Measurements from ENCODE around the gene LRRC4B. TPM values are rescaled to one million over a fixed set of nuclear protein-coding genes. Genes with fewer than 3 reads are reported as not detected.

LRRC4B gene
- total and polyA plus RNA-seq, 2 of the 13 experiments (the other 11 are each of a cell fraction or from before 2014, with no cell fraction given), result not detected

DNA sequence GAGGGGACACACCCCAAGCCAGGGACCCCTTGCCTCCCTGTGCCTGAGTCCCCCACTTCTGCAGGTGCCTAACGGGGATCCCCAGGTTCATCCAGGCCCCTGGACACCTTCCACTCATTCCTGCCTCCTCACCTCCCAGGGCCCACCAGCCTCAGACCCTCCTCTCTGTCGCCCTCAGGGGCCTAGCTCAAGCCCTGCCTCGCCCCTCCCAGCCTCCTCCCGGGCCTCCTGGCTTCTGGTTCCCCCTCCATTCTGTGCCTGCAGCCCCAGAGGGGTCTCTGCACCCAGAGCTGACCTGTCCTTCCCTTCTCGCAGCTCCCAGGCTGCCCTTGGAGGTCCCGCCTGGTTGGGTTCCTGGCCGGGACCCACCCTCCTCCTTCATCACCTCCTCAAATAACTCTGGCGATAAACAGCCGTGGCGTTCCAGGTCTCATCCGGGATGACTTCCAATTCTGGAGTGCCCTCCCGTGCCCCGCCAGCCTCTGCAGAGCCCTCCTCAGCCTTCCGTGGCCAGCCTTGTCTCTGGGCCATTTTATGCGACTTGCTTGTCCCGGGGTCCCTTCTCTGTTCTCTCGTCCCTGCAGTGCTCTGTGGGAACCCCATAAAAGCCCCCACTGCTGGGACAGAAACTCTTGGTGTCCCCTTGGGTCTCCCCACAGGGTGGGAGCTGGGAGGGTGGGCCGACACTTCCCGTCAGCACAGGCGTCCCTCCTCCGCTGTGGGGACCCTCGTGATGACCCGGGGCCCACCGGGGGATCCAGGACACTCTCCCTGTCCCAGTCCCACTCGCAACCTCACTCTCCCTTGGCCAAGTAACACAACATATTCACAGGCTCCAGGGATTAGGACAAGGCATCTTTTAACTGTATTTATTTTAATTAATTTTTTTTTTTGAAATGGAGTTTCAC, 66.4 kb downstream of the LRRC4B start:
- Histone ChIP-seq H3K27me3 (ENCODE audit: control insufficient read depth in 1 of 2, insufficient read depth in 2 of 2, low read length in 2 of 2) (peaks cover 1 to 7% of the 10 kb centered on the region in 2 experiments; a peak in 4 of 5 replicates), H3K9ac (ENCODE audit: insufficient read depth, low read depth, low read length) (no peak overlapping the region), H3K27ac (ENCODE audit: extremely low read length, insufficient read depth, low read length) (no peak overlapping the region), H3K4me1 (ENCODE audit: insufficient read depth, low read length) (peaks cover 4% of the 10 kb centered on the region), H3K79me2 (ENCODE audit: insufficient read depth, low read length) (no peaks in the 10 kb centered on the region), H3K4me3 (replicated peaks in 1 of 3; ENCODE audit: insufficient read depth in 1 of 3, low read depth in 2 of 3, low read length in 3 of 3) (no peak overlapping the region), H4K20me1 (ENCODE audit: insufficient read depth, low read length) (no peaks in the 10 kb centered on the region), H3K36me3 (replicated peaks in 1 of 2; ENCODE audit: control insufficient read depth in 1 of 2, insufficient read depth in 2 of 2, low read length in 2 of 2) (no peaks in the 10 kb centered on the region), H3K9me3 (ENCODE audit: low read length) (no peaks in the 10 kb centered on the region), H3K4me2 (ENCODE audit: low read depth, low read length) (no peak overlapping the region), H2AFZ (ENCODE audit: low read length) (no peak overlapping the region)
- 37% methylated on average over 23 of the region's 25 CpGs for WGBS (ENCODE audit: low lambda C conversion rate)
- DNase-seq (ENCODE audit: low spot score) (no peak), FAIRE-seq (no peak), ATAC-seq (no peak)
- ChIA-PET CTCF (ENCODE audit: low intra/inter-chr PET ratio, low total read pairs) (no interaction called here), POLR2A (no interaction called here)
- no TSS peak for BruUV-seq (replicated peaks)
- in situ Hi-C loops (cut with HindIII; ENCODE audit: extremely low pct_ligation_motif_present, low pct_unique_long_range_greater_than_20kb) (no loop called here), intact Hi-C loops (cut with micrococcal nuclease; ENCODE audit: unreplicated experiment) (no loop called here)
- TF ChIP-seq E2F5 (CRISPR knock-in tag; conservative IDR thresholded peaks at IDR 0.05) (no peak), ZNF572 (CRISPR knock-in tag; IDR thresholded peaks at IDR 0.05) (no peak), ZNF232 (CRISPR knock-in tag; IDR thresholded peaks at IDR 0.05; ENCODE audit: borderline replicate concordance) (no peak), ATF7-NPFF (CRISPR knock-in tag; IDR thresholded peaks at IDR 0.05; ENCODE audit: low read depth) (no peak), NFYC (CRISPR knock-in tag; IDR thresholded peaks at IDR 0.05) (no peak), ZNF607 (CRISPR knock-in tag; IDR thresholded peaks at IDR 0.05; ENCODE audit: borderline replicate concordance) (no peak), NFKBIZ (CRISPR knock-in tag; IDR thresholded peaks at IDR 0.05) (no peak), AGO2 (optimal IDR thresholded peaks at IDR 0.05; ENCODE audit: low read depth, low read length) (no peak), HNF4G (IDR thresholded peaks at IDR 0.05; ENCODE audit: borderline replicate concordance, low read depth, low read length) (no peak), HNF4G (CRISPR knock-in tag; IDR thresholded peaks at IDR 0.05; ENCODE audit: borderline replicate concordance, low read depth) (no peak), TSC22D2 (CRISPR knock-in tag; IDR thresholded peaks at IDR 0.05; ENCODE audit: borderline replicate concordance) (no peak), NAIF1 (CRISPR knock-in tag; IDR thresholded peaks at IDR 0.05; ENCODE audit: borderline replicate concordance) (no peak), ZNF75D (CRISPR knock-in tag; IDR thresholded peaks at IDR 0.05; ENCODE audit: borderline replicate concordance) (no peak), ZNF720 (CRISPR knock-in tag; IDR thresholded peaks at IDR 0.05) (no peak), SYNCRIP (IDR thresholded peaks at IDR 0.05; ENCODE audit: insufficient read depth, low read depth, low read length) (no peak)
- TF ChIP-seq, protein P1, sequence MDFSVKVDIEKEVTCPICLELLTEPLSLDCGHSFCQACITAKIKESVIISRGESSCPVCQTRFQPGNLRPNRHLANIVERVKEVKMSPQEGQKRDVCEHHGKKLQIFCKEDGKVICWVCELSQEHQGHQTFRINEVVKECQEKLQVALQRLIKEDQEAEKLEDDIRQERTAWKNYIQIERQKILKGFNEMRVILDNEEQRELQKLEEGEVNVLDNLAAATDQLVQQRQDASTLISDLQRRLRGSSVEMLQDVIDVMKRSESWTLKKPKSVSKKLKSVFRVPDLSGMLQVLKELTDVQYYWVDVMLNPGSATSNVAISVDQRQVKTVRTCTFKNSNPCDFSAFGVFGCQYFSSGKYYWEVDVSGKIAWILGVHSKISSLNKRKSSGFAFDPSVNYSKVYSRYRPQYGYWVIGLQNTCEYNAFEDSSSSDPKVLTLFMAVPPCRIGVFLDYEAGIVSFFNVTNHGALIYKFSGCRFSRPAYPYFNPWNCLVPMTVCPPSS (IDR thresholded peaks at IDR 0.05), result no peak
- TF ChIP-seq, protein P2, sequence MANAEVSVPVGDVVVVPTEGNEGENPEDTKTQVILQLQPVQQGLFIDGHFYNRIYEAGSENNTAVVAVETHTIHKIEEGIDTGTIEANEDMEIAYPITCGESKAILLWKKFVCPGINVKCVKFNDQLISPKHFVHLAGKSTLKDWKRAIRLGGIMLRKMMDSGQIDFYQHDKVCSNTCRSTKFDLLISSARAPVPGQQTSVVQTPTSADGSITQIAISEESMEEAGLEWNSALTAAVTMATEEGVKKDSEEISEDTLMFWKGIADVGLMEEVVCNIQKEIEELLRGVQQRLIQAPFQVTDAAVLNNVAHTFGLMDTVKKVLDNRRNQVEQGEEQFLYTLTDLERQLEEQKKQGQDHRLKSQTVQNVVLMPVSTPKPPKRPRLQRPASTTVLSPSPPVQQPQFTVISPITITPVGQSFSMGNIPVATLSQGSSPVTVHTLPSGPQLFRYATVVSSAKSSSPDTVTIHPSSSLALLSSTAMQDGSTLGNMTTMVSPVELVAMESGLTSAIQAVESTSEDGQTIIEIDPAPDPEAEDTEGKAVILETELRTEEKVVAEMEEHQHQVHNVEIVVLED (CRISPR knock-in tag; IDR thresholded peaks at IDR 0.05; ENCODE audit: borderline replicate concordance), result no peak
- TF ChIP-seq, protein P3, sequence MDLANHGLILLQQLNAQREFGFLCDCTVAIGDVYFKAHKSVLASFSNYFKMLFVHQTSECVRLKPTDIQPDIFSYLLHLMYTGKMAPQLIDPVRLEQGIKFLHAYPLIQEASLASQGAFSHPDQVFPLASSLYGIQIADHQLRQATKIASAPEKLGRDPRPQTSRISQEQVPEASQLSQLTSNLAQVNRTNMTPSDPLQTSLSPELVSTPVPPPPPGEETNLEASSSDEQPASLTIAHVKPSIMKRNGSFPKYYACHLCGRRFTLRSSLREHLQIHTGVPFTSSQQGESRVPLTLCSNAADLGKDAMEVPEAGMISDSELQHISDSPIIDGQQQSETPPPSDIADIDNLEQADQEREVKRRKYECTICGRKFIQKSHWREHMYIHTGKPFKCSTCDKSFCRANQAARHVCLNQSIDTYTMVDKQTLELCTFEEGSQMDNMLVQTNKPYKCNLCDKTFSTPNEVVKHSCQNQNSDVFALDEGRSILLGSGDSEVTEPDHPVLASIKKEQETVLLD (CRISPR knock-in tag; IDR thresholded peaks at IDR 0.05; ENCODE audit: low read depth), result no peak

Measured in HepG2 (cell line).